T-helper 1 cell treated with Interleukin-12 subunit alpha and Interleukin-12 subunit beta and Interleukin-4 antibody, amounts not matched to agents 30 ng/mL and 1 ng/mL, for 36 hours (primary cell): ENCODE measurements around the gene DENND2A. TPM values are rescaled to one million over a fixed set of nuclear protein-coding genes. Genes with fewer than 3 reads are reported as not detected.

Experiments used
- intact Hi-C: fragments of 100-400 bp; cut with micrococcal nuclease; formaldehyde crosslinking; loops from one replicate; pipeline ENCODE4 v1.15.1; 2024
- total RNA-seq: library from RNA; stranded (reverse); gene quantifications from 2 replicates; pipeline ENCODE4 v1.2.3, GENCODE V29; 2022

DENND2A gene
- total RNA-seq, 1 donor from 2014 or later: not detected

GRCh38 chr7:140624392-140625191, 16.0 kb downstream of the DENND2A start:
- intact Hi-C loops: no loop called here

- intact Hi-C loops: no loop called here
Measured at GRCh38 chr7:140623980-140624379, 16.6 kb downstream of the DENND2A start.

GRCh38 chr7:140621401-140622021, 19.1 kb downstream of the DENND2A start:
- intact Hi-C loops: no loop called here

GRCh38 chr7:140619915-140620510, 20.6 kb downstream of the DENND2A start:
- intact Hi-C loops: loop anchor here (5.0 kb wide), 1 partner anchor 1058 kb away; no protein-coding TSS in a partner anchor

- intact Hi-C loops: loop anchor here (5.0 kb wide), 1 partner anchor 1057 kb away; no protein-coding TSS in a partner anchor
Measured at GRCh38 chr7:140619176-140619575, 21.4 kb downstream of the DENND2A start.

GRCh38 chr7:140618306-140618705, 22.3 kb downstream of the DENND2A start:
- intact Hi-C loops: loop anchor here (5.0 kb wide), 1 partner anchor 1056 kb away; no protein-coding TSS in a partner anchor

- intact Hi-C loops: loop anchor here (5.0 kb wide), 1 partner anchor 1055 kb away; no protein-coding TSS in a partner anchor
Measured at GRCh38 chr7:140617081-140617480, 23.5 kb downstream of the DENND2A start.

GRCh38 chr7:140616328-140616727, 24.3 kb downstream of the DENND2A start:
- intact Hi-C loops: loop anchor here (5.0 kb wide), 1 partner anchor 1054 kb away; no protein-coding TSS in a partner anchor

- intact Hi-C loops: no loop called here
Measured at GRCh38 chr7:140611641-140612040, 29.0 kb downstream of the DENND2A start.

- intact Hi-C loops: no loop called here
Measured at GRCh38 chr7:140610204-140611165, 30.1 kb downstream of the DENND2A start.

GRCh38 chr7:140609646-140610045, 31.0 kb downstream of the DENND2A start:
- intact Hi-C loops: no loop called here

- intact Hi-C loops: no loop called here
Measured at GRCh38 chr7:140607441-140607989, 33.1 kb downstream of the DENND2A start.

- intact Hi-C loops: no loop called here
Measured at GRCh38 chr7:140605337-140605736, 35.3 kb downstream of the DENND2A start.

GRCh38 chr7:140604760-140605159, 35.9 kb downstream of the DENND2A start:
- intact Hi-C loops: no loop called here

- intact Hi-C loops: no loop called here
Measured at GRCh38 chr7:140604076-140604475, 36.5 kb downstream of the DENND2A start.

- intact Hi-C loops: no loop called here
Measured at GRCh38 chr7:140601566-140602174, 38.9 kb downstream of the DENND2A start.

- intact Hi-C loops: no loop called here
Measured at GRCh38 chr7:140600341-140600740, 40.3 kb downstream of the DENND2A start.

- intact Hi-C loops: no loop called here
Measured at GRCh38 chr7:140597428-140597949, 43.1 kb downstream of the DENND2A start.

- intact Hi-C loops: no loop called here
Measured at GRCh38 chr7:140596519-140597427, 43.8 kb downstream of the DENND2A start.
